DND-41 (cell line): ENCODE measurements around the gene DIP2B.

Source experiments
- ATAC-seq: fragments of 200-7000 bp; cut with Tn5 transposase; 3 replicates; pipeline ENCODE4 v1.9.1; 2021; ENCODE audit warnings: low read depth; ENCODE audit not compliant: insufficient read depth
- DNase-seq: peaks from one replicate; pipeline ENCODE4 v3.0.0-alpha.2; 2020
- H2AFZ ChIP-seq: 2 replicates; pipeline ENCODE4 v1.6.0; 2012; ENCODE audit warnings: low read depth, low read length
- H3K27ac ChIP-seq: 2 replicates; pipeline ENCODE4 v1.5.1; 2012; ENCODE audit warnings: low read length, inconsistent platforms
- H3K27me3 ChIP-seq: fragments of 200-600 bp; sonication (generic); 2 replicates; pipeline ENCODE4 v1.6.0; 2012; ENCODE audit warnings: low read length, mild to moderate bottlenecking, inconsistent platforms; ENCODE audit not compliant: insufficient read depth, poor library complexity
- H3K36me3 ChIP-seq: 2 replicates; pipeline ENCODE4 v1.5.1; 2012; ENCODE audit warnings: low read length, inconsistent platforms; ENCODE audit not compliant: insufficient read depth
- H3K4me1 ChIP-seq: 2 replicates; pipeline ENCODE4 v1.5.1; 2012; ENCODE audit warnings: mild to moderate bottlenecking, low read length; ENCODE audit not compliant: insufficient read depth
- H3K4me2 ChIP-seq: 2 replicates; pipeline ENCODE4 v1.6.0; 2012; ENCODE audit warnings: mild to moderate bottlenecking, moderate library complexity, low read length, inconsistent platforms; ENCODE audit not compliant: insufficient read depth
- H3K4me3 ChIP-seq, 2 experiments: fragments of 200-600 bp in 1 of 2; shearing (Covaris generic) in 1 of 2; 2 replicates each; pipeline ENCODE4 v1.5.1; 2012 to 2016; ENCODE audit warnings: inconsistent platforms in 2 of 2, low read length in 2 of 2, mild to moderate bottlenecking in 2 of 2, low read depth in 1 of 2, moderate library complexity in 1 of 2
- H3K79me2 ChIP-seq: 2 replicates; pipeline ENCODE4 v1.6.0; 2012; ENCODE audit warnings: low read length, inconsistent platforms; ENCODE audit not compliant: insufficient read depth
- H3K9ac ChIP-seq: 2 replicates; pipeline ENCODE4 v1.6.0; 2012; ENCODE audit warnings: low read depth, mild to moderate bottlenecking, inconsistent platforms, low read length, moderate library complexity
- H3K9me3 ChIP-seq: 2 replicates; pipeline ENCODE4 v1.5.1; 2012; ENCODE audit warnings: low read length, moderate library complexity, mild to moderate bottlenecking, inconsistent platforms; ENCODE audit not compliant: insufficient read depth, severe bottlenecking
- H4K20me1 ChIP-seq: 2 replicates; pipeline ENCODE4 v1.6.0; 2012; ENCODE audit warnings: low read length; ENCODE audit not compliant: insufficient read depth
- CTCF ChIP-seq: IDR thresholded peaks from 2 replicates; pipeline ENCODE4 v1.5.1; 2012; ENCODE audit warnings: borderline replicate concordance, low read length, moderate library complexity, mild to moderate bottlenecking; ENCODE audit not compliant: poor library complexity, severe bottlenecking; ENCODE audit errors: extremely low read depth
- EZH2 ChIP-seq: IDR thresholded peaks from 3 replicates; pipeline ENCODE4 v1.6.1; 2012; ENCODE audit warnings: borderline replicate concordance, low read depth, mild to moderate bottlenecking, moderate library complexity, low read length, inconsistent platforms; ENCODE audit not compliant: severe bottlenecking

DIP2B gene

GRCh38 chr12:50636505-50636904 is 131.7 kb downstream of the DIP2B start:
- Histone ChIP-seq H3K27ac (no peak overlapping the region), H3K36me3 (peaks cover 14% of the 10 kb centered on the region)
- no peak for ATAC-seq

GRCh38 chr12:50637870-50638481 is 133.2 kb downstream of the DIP2B start:
- H3K9me3 ChIP-seq = no peaks in the 10 kb centered on the region
- 0 out of 2 replicates have a peak overlapping the region, but pooled peaks have one; percentile 17 for H3K4me2 ChIP-seq
- H3K9ac ChIP-seq = no peak overlapping the region
- H4K20me1 ChIP-seq = 0 out of 2 replicates have a peak, but pooled peaks cover 2% of the 10 kb centered on the region
- TF ChIP-seq CTCF (peak; percentile 86), EZH2 (no peak)
- DNase-seq = no peak
- peak; percentile 67; the same call in 2 of the 3 replicates for ATAC-seq
- H2AFZ ChIP-seq = no peak overlapping the region
- H3K27ac ChIP-seq = no peak overlapping the region; the same call in 1 of the 2 replicates
- H3K36me3 ChIP-seq = peaks cover 20% of the 10 kb centered on the region
- H3K4me3 ChIP-seq = no peak overlapping the region
- peaks cover 11% of the 10 kb centered on the region for H3K79me2 ChIP-seq
- H3K4me1 ChIP-seq = peaks cover 2% of the 10 kb centered on the region; the same call in 1 of the 2 replicates
- H3K27me3 ChIP-seq = no peaks in the 10 kb centered on the region

More at GRCh38 chr12:50636505-50636904, 131.7 kb downstream of the DIP2B start:
- H2AFZ ChIP-seq = no peak overlapping the region
- DNase-seq = no peak
- H3K4me2 ChIP-seq = no peak overlapping the region
- peaks cover 2% of the 10 kb centered on the region; the same call in 1 of the 2 replicates for H3K4me1 ChIP-seq
- no peaks in the 10 kb centered on the region for H3K27me3 ChIP-seq
- H4K20me1 ChIP-seq = 0 out of 2 replicates have a peak, but pooled peaks cover 2% of the 10 kb centered on the region
- peaks cover 11% of the 10 kb centered on the region for H3K79me2 ChIP-seq
- no peaks in the 10 kb centered on the region for H3K9me3 ChIP-seq
- no peak for TF ChIP-seq EZH2
- no peak for TF ChIP-seq CTCF
- no peak overlapping the region for H3K4me3 ChIP-seq
- no peak overlapping the region for H3K9ac ChIP-seq

- no peak overlapping the region for H3K9ac ChIP-seq
- H2AFZ ChIP-seq = no peak overlapping the region
- no peak overlapping the region for H3K27ac ChIP-seq
- TF ChIP-seq CTCF = no peak
- TF ChIP-seq EZH2 = no peak
- H3K4me1 ChIP-seq = peaks cover 2% of the 10 kb centered on the region; the same call in 1 of the 2 replicates
- no peaks in the 10 kb centered on the region for H3K9me3 ChIP-seq
- H3K27me3 ChIP-seq = no peaks in the 10 kb centered on the region
- DNase-seq (no peak), ATAC-seq (no peak)
- H3K79me2 ChIP-seq = peaks cover 11% of the 10 kb centered on the region
- peaks cover 20% of the 10 kb centered on the region for H3K36me3 ChIP-seq
- no peak overlapping the region for H3K4me3 ChIP-seq
- no peak overlapping the region for H3K4me2 ChIP-seq
- 0 out of 2 replicates have a peak, but pooled peaks cover 2% of the 10 kb centered on the region for H4K20me1 ChIP-seq
Measured at GRCh38 chr12:50638482-50638880, 133.7 kb downstream of the DIP2B start.
